ENCODE results near the gene CIROP. TPM values are rescaled to one million over a fixed set of nuclear protein-coding genes. Genes with fewer than 3 reads are reported as not detected.

Gene CIROP
- total RNA-seq, 4 donors from 2014 or later: not detected

GRCh38 chr14:23143911-23144310 is 39.1 kb upstream of the CIROP start:
- Histone ChIP-seq H3K9me3 (no peaks in the 10 kb centered on the region), H3K36me3 (peaks cover 14% of the 10 kb centered on the region), H3K4me3 (no peak overlapping the region), H3K27ac (no peak overlapping the region), H3K4me1 (peaks cover 48% of the 10 kb centered on the region), H3K27me3 (no peaks in the 10 kb centered on the region)
- DNase-seq (ENCODE audit: low spot score in 2 of 2): no peak
- 68% methylated on average over 1 of the region's 1 CpG for WGBS
- TF ChIP-seq CTCF (IDR thresholded peaks at IDR 0.05): no peak
- no peak for TF ChIP-seq POLR2AphosphoS5 (IDR thresholded peaks at IDR 0.05)
- TF ChIP-seq POLR2A (IDR thresholded peaks at IDR 0.05): no peak
- TF ChIP-seq EP300 (IDR thresholded peaks at IDR 0.05): no peak

GRCh38 chr14:23142826-23143225 is 38.0 kb upstream of the CIROP start:
- 67% methylated on average over 4 of the region's 4 CpGs for WGBS
- H3K4me1 ChIP-seq: peaks cover 53% of the 10 kb centered on the region
- H3K27me3 ChIP-seq: no peaks in the 10 kb centered on the region

GRCh38 chr14:23141706-23142444 is 37.1 kb upstream of the CIROP start:
- Histone ChIP-seq H3K27ac (peak overlapping the region; percentile 40), H3K9me3 (no peaks in the 10 kb centered on the region), H3K27me3 (no peaks in the 10 kb centered on the region), H3K36me3 (peaks cover 19% of the 10 kb centered on the region), H3K4me1 (peaks cover 62% of the 10 kb centered on the region), H3K4me3 (no peak overlapping the region)
- TF ChIP-seq EP300 (IDR thresholded peaks at IDR 0.05): peak; percentile 82
- no peak for TF ChIP-seq POLR2A (IDR thresholded peaks at IDR 0.05)
- no peak for TF ChIP-seq CTCF (IDR thresholded peaks at IDR 0.05)
- TF ChIP-seq POLR2AphosphoS5 (IDR thresholded peaks at IDR 0.05): no peak
- DNase-seq (ENCODE audit: low spot score in 2 of 2): no peak
- WGBS: 41% methylated on average over 7 of the region's 7 CpGs

More at GRCh38 chr14:23142826-23143225, 38.0 kb upstream of the CIROP start:
- Histone ChIP-seq H3K9me3 (no peaks in the 10 kb centered on the region), H3K4me3 (no peak overlapping the region), H3K36me3 (peaks cover 15% of the 10 kb centered on the region), H3K27ac (no peak overlapping the region)
- no peak for DNase-seq (ENCODE audit: low spot score in 2 of 2)
- no peak for TF ChIP-seq CTCF (IDR thresholded peaks at IDR 0.05)
- TF ChIP-seq EP300 (IDR thresholded peaks at IDR 0.05): no peak
- no peak for TF ChIP-seq POLR2A (IDR thresholded peaks at IDR 0.05)
- TF ChIP-seq POLR2AphosphoS5 (IDR thresholded peaks at IDR 0.05): no peak

- 94% methylated on average over 2 of the region's 6 CpGs for WGBS
- no peak for TF ChIP-seq EP300 (IDR thresholded peaks at IDR 0.05)
- TF ChIP-seq POLR2AphosphoS5 (IDR thresholded peaks at IDR 0.05): no peak
- TF ChIP-seq CTCF (IDR thresholded peaks at IDR 0.05): no peak
- no peak for TF ChIP-seq POLR2A (IDR thresholded peaks at IDR 0.05)
- Histone ChIP-seq H3K4me1 (peaks cover 50% of the 10 kb centered on the region), H3K27ac (no peak overlapping the region), H3K36me3 (peaks cover 26% of the 10 kb centered on the region), H3K27me3 (no peaks in the 10 kb centered on the region), H3K4me3 (no peak overlapping the region), H3K9me3 (no peaks in the 10 kb centered on the region)
- DNase-seq (ENCODE audit: low spot score in 2 of 2): no peak
Measured at GRCh38 chr14:23140371-23140770, 35.6 kb upstream of the CIROP start.

- no peaks in the 10 kb centered on the region for H3K9me3 ChIP-seq
- H3K4me3 ChIP-seq: no peak overlapping the region
- peaks cover 47% of the 10 kb centered on the region for H3K4me1 ChIP-seq
- H3K27me3 ChIP-seq: no peaks in the 10 kb centered on the region
- 92% methylated on average over 2 of the region's 2 CpGs for WGBS
- TF ChIP-seq CTCF (IDR thresholded peaks at IDR 0.05) (no peak), POLR2AphosphoS5 (IDR thresholded peaks at IDR 0.05) (no peak), EP300 (IDR thresholded peaks at IDR 0.05) (no peak), POLR2A (IDR thresholded peaks at IDR 0.05) (no peak)
- no peak overlapping the region for H3K27ac ChIP-seq
- no peak for DNase-seq (ENCODE audit: low spot score in 2 of 2)
- H3K36me3 ChIP-seq: peaks cover 26% of the 10 kb centered on the region
Measured at GRCh38 chr14:23139874-23140273, 35.1 kb upstream of the CIROP start.

Data from suprapubic skin (tissue), 4 donors.